Epidermal melanocyte (primary cell): ENCODE measurements around the gene AKR1A1.
"Not testable (repeated sequence)": the region's sequence is repeated elsewhere in the genome, so short reads cannot be mapped to it uniquely, and the experiment has no call there.

Experiments
- DNase-seq: peaks from one replicate; pipeline ENCODE4 v3.0.0; 2011; ENCODE audit warnings: low spot score; ENCODE audit not compliant: insufficient read length

The AKR1A1 gene

GRCh38 chr1:45550401-45551351, at the start of gene AKR1A1:
Gene AKR1A1 (plus strand): TSS chr1:45550826. CDS start chr1:45561795, 10,969 bp downstream.
- peak; percentile 56 for DNase-seq

- no peak for DNase-seq
Observed at GRCh38 chr1:45501505-45501859, 49.1 kb upstream of the AKR1A1 start.

DNA sequence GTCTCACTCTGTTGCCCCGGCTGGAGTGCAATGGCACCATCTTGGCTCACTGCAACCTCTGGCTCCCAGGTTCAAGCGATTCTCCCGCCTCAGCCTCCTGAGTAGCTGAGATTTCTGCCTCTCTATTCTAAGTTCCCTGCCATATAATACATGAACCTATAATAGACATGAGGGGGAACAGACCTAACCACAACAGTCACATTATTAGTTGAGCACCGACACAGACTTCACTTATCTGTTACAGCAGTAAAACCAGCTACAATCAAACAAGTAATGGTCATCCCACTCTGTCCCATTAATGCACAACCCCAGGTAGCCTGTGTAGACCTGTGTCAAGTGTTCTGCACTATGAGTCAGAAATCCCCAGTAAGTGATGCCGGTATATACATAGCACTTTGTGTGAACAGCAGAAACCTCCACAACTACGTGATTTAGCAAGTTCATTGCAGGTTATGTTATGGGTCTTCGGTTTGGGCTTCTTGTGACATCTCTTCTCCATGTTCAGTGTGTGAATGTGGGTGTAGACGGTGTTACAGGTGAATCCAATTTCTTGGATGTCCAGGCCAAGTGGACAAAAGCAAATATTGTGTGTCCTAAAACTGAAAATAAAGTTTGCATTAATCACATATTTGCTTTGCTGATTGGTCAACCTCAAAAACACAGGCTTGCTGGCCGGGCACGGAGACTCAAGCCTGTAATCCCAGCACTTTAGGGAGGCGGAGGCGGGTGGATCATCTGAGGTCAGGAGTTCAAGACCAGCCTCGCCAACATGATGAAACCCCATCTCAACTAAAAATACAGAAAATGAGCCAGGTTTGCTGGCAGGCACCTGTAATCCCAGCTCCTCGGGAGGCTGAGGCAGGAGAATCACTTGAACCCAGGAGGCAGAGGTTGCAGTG, 46.9 kb upstream of the AKR1A1 start:
- DNase-seq, result no peak

DNA sequence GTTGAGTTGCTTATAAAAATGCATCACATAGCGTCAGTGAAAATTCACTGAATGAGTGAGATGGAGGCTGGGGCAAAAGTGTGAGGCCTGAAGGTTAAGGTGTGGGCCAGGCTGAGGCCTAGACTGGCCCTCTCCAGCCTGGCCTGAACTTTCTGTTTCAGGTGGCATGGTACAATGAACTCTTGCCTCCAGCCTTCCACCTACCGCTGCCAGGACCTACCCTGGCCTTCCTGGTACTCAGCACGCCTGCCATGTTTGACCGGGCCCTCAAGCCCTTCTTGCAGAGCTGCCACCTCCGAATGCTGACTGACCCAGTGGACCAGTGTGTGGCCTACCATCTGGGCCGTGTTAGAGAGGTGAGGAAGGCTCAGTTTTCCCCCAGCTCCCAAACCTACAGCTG, 43.4 kb upstream of the AKR1A1 start:
- no peak for DNase-seq

GRCh38 chr1:45507893-45508292, 42.7 kb upstream of the AKR1A1 start:
- DNase-seq, result no peak

- DNase-seq, result no peak
Observed at GRCh38 chr1:45508295-45509151, 42.1 kb upstream of the AKR1A1 start.

DNA sequence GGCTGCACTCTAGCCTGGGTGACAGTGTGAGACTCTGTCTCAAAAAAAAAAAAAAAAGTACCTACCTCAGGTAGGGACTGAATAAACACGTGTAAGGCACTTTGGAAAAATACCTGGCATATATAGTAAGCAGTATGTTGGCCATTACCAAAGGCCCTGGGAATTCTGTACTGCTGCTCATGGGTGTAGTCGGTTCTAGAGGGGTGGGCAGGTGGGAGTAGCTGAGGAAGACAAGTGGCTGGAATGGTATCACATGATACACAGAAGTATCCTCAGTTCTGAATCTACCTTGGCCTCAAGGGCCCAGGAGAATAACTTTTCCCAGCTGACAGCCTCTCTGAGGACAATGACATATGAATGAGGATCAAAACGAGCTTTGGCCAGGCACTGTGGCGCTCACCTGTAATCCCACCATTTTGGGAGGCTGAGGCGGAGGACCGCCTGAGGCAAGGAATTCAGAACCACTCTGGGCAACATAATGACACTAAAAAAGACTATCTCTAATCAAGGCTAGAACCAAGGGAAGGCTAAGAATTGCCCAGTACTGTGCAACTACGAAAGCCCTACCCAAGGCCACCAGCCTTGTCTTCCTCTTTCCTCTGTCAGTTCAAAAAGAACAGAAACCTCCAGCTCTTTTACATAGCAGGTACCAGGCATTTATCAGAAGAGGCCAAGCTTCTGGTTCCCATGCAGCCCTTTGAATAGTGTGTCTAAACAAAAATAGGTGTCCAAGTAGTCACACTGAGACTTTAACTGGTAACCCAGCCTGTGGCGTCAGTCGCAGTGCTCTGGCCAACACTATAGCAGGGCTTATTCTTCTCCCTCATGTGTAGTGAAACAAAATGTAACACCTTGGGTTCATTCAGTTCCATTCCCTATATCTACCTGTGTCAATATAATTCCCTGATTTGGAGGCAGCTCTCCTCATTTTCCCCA, 40.3 kb upstream of the AKR1A1 start:
- no peak for DNase-seq

GRCh38 chr1:45510972-45511527, 39.6 kb upstream of the AKR1A1 start:
- peak; percentile 28 for DNase-seq

- no peak for DNase-seq
Observed at GRCh38 chr1:45512641-45513054, 38.0 kb upstream of the AKR1A1 start.

DNA sequence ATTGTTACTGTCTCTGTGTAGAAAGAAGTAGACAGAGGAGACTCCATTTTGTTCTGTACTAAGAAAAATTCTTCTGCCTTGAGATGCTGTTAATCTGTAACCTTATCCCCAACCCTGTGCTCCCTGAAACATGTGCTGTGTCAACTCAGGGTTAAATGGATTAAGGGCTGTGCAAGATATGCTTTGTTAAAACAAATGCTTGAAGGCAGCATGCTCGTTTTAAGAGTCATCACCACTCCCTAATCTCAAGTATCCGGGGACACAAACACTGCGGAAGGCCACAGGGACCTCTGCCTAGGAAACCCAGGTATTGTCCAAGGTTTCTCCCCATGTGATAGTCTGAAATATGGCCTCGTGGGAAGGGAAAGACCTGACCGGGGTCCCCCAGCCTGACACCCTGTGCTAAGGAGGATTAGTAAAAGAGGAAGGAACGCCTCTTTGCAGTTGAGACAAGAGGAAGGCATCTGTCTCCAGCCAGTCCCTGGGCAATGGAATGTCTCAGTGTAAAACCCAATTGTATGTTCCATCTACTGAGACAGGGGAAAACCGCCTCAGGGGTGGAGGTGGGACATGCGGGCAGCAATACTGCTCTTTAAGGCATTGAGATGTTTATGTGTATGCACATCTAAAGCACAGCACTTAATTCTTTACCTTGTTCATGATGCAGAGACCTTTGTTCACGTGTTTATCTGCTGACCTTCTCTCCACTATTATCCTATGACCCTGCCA, 36.9 kb upstream of the AKR1A1 start:
- not testable (repeated sequence) for DNase-seq

DNA sequence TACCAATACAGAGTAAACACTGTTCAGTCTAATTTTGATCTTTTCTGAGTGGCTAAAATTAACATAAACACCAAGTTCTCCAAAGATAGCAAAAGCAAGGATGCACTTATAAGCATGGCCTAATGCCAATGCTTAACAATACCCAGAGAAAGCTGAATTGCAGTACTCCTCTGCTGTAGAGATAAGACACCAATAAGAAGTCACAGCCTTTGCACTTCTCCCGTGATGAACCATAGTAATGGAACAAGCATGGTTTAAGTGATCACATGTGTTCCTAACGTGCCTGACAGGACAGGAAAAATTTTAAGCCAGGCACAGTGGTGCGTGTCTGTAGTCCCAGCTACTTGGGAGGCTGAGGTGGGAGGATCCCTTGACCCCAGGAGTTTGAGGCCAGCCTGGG, 34.6 kb upstream of the AKR1A1 start:
- no peak for DNase-seq

DNA sequence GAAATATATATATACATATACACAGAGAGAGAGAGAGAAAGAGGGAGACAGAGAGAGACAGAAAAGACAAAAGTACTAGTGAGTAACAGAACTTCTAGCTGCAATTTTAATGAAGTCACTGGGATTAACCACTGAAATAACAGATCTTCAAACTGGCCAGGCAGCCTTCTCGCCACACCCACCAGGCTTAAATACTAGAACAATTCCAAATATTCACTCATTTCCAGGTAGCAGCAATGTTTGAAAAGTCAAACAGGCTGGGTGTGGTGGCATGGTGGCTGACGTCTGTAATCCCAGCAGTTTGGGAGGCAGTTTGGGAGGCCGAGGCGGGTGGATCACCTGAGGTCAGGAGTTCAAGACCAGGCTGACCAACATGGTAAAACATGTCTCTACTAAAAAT, 34.2 kb upstream of the AKR1A1 start:
- no peak for DNase-seq

GRCh38 chr1:45518366-45518765, 32.3 kb upstream of the AKR1A1 start:
- DNase-seq, result not testable (repeated sequence)

DNA sequence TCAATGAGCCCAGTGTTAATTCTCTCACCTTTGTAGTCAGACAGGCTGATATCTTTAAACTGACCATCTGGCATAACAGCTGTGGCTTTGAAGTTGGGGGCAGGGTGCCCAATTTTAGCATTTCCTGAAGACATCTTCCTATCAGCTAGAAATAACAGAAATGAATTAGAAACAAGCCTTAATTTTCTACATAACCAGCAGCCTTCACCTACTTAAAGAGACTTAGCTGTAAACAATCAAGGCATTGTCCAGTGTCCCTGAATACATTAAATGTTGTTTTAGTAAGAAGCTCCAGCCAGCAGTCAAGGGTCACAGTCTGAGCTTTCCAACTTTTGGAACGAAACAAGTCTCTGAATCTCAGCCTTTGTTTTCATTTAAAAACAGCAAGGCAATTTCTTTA, 31.7 kb upstream of the AKR1A1 start:
- DNase-seq, result peak; percentile 28

- DNase-seq, result not testable (repeated sequence)
Observed at GRCh38 chr1:45519774-45520173, 30.9 kb upstream of the AKR1A1 start.

- DNase-seq, result peak; percentile 81
Observed at GRCh38 chr1:45521413-45522323, 29.0 kb upstream of the AKR1A1 start, which contains the start of gene PRDX1. Gene PRDX1 (minus strand): TSS chr1:45521884. CDS start chr1:45519043, 2,841 bp downstream.

GRCh38 chr1:45522324-45523104, 28.1 kb upstream of the AKR1A1 start:
- DNase-seq, result no peak
